Glomerular visceral epithelial cell (primary cell): ENCODE measurements around the gene SASS6.

Experiments used
- DNase-seq: peaks from one replicate; pipeline ENCODE4 v3.0.0-alpha.2; 2016; ENCODE audit errors: extremely low spot score

The SASS6 gene

DNA sequence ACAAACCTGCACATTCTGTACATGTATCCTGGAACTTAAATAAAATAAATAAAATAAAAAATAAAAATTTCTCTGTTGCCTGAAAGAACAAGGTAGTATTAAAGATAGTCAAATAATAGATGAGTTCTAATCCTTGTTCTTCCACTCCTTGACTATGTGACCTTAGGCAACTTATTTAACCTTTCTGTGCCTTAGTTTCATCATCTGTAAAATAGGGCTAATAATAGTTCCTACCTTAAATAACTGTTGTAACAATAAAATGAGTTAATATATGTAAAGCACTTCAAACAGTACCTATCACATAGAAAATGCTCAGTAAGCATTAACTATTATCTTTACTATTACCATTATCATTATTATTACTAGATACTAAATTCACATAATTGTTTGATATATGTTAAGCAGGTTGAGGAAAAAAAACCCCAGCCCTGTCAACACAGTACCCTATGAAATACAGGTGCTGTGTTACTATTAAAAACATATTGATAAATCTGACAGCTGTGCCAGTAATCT is 23.1 kb downstream of the SASS6 start:
- DNase-seq, result no peak

- DNase-seq, result no peak
Measured at GRCh38 chr1:100107696-100108095, 25.0 kb downstream of the SASS6 start.

GRCh38 chr1:100101564-100101963 is 31.2 kb downstream of the SASS6 start:
- DNase-seq, result no peak

GRCh38 chr1:100100202-100100601 is 32.5 kb downstream of the SASS6 start:
- DNase-seq, result no peak

GRCh38 chr1:100090471-100090870 is 42.3 kb downstream of the SASS6 start:
- DNase-seq, result no peak

GRCh38 chr1:100089082-100089481 is 43.6 kb downstream of the SASS6 start:
- no peak for DNase-seq

- DNase-seq, result no peak
Measured at GRCh38 chr1:100087396-100087795, 45.3 kb downstream of the SASS6 start.

- no peak for DNase-seq
Measured at GRCh38 chr1:100080331-100080730, 52.4 kb downstream of the SASS6 start.

DNA sequence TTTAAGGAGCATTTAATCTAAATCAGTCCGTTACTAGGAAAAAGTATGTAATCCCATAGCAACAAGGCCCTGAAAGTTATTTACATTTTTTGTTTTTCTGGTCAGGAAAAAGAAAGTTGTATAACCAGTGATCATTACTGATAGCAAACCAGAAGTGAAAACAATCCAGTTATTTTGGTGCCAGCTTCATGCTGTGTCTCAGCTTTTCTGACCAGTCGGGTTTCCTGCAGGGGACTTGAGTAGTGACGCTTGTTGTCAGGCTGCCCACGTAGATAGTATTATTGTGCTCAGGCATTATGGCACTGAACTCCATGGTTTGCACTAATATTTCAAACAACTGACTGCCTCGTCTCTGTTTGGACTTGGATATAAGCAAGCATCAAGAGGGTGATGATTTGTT is 55.2 kb downstream of the SASS6 start:
- DNase-seq, result no peak

GRCh38 chr1:100076744-100077143 is 56.0 kb downstream of the SASS6 start:
- DNase-seq, result no peak

DNA sequence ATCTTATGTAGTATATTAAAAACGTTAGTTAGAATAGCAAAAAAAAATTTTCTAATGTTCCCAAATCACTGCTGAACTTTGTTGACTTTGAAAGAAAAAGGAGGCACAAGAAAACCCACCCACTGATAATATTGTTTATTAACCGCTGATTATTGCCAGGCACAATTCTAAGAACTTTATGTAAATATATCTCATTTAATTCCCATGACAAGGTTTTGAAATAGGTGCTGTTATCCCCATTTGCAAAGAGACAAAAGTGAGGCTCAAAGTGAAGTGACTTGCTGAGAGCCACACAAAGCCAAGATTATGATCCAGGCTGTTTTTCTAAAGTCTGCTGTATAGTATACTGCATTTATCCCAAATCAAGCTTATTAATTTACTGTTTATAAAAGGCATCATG is 56.4 kb downstream of the SASS6 start:
- DNase-seq, result no peak

GRCh38 chr1:100075773-100076172 is 57.0 kb downstream of the SASS6 start:
- DNase-seq, result no peak

- no peak for DNase-seq
Measured at GRCh38 chr1:100074604-100075395, 57.9 kb downstream of the SASS6 start.

- DNase-seq, result no peak
Measured at GRCh38 chr1:100073531-100073930, 59.2 kb downstream of the SASS6 start.

GRCh38 chr1:100070201-100070939 is 62.4 kb downstream of the SASS6 start:
- DNase-seq, result no peak

DNA sequence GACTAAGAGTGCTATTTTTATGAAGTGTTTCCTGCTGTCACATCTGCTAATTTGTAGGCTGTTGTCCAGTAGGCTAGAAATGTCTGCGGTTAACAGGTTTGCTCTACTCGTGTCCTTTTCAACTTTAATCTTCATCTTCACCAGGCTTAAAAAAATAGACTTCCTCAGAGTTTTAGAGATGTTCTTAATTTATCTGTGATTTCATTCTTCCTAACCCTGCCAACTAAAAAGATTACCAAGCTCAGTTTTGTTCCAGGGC is 66.8 kb downstream of the SASS6 start:
- no peak for DNase-seq

- no peak for DNase-seq
Measured at GRCh38 chr1:100065183-100065968, 67.4 kb downstream of the SASS6 start.

DNA sequence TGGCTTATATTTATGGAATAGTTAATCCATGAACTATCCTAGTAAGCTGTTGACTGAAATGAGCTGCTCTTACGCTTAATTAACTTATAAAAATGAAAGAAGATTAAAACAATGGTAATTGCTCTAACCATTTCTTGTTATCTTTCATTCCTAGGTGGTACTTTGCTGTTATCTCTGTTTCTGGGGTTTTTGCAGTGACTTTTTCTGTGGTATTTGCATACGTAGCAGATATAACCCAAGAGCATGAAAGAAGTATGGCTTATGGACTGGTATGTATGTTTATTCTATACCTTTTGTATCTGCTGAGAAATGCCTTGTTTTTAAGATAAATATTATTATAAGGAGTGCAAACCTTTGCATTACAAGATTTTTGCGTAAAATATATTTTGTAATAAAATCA is 71.0 kb downstream of the SASS6 start:
- no peak for DNase-seq

DNA sequence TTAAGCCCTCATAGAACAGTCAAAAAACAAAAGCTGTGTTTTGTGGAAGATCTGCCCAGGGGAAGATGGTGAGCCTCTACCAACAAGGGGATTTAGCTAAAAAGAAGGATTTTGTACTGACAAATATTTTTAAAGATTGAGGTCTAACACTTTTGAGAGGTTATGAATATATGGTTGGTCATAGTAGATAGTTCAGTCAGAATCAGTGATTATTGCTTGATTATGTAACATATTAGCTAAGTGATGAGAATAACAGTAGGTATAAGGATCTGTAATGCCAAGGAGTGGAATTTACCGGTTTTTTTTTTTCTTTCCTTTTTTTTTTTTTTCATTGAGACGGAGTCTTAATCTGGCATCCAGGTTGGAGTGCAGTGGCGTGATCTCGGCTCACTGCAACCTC is 79.0 kb downstream of the SASS6 start:
- DNase-seq, result no peak

DNA sequence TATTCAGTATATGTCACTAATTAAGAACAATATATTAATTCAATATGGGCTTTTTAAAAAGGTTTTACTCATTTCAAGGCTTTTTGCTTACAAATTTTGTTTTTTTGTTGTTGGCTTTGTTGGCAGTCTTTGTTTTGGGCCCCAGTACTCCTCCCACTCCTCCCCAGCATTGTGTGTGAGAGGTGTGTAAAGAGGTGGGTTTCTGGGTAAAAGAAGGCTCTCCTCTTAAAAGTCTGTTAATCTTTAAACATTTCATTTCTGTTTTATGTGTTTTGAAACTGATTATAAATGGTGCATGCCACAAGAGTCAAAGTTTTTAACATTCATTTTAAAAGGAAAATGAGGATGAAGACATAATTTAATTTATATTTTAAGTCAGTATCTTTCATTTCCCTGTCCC is 79.6 kb downstream of the SASS6 start:
- DNase-seq, result no peak

DNA sequence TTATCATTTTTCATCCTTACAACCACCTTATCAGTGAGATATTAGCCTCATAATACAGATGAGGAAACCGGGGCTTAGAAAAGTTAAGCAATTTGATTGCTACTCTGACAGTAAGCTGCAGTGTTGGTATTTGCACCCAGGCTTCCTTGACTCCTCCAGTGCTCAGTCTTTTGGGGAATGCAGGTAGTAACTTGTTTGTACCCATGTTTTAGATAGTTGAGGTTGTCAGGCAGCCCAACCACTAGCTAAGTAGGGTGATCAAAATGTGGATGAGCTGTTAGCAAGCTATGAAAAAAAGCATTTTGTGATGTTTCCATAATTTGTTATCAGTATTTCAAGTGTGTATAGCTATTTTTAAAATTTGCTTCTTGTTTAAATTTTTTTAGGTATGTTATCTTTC is 80.8 kb downstream of the SASS6 start:
- DNase-seq, result no peak

DNA sequence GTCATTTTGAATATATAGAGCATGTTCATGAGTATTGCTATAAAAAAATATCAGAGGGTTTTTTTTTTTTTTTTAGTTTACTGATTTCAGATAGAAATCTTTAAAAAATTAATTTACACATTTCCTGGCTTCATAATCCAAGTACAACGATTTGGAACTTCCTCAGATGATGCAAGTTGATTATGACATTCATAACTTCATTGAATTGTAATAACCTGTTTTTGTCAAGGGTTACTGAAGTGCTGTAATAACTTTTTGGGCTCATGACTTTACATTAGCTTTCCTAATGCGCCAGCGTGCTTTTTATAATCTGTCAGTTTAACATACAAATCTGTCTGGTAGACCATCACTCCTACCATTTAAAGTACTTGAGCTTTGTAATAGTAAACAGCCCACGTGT is 81.3 kb downstream of the SASS6 start:
- no peak for DNase-seq

DNA sequence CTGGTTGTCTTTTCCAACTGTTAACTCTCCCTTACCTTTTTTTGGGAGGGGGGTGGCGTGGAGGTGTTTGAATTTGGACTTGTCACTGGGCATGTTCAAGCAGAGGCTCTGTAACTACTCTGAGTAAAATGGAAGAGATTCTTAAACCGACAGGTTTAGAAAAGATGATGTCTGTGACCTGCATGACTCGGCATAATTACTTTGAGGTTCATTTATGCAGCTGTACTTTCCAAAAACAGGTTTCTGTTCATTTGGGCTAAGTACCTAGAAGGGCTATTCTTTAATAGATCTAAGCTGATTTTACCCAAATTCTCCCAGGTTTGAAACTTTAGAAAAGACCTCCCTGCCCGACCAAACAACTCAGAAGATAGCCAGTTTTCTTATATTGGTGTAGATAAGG is 82.6 kb downstream of the SASS6 start:
- DNase-seq, result no peak
